CD4-positive, alpha-beta T cell (primary cell): ENCODE data around the gene TLR7. TPM values are rescaled to one million over a fixed set of nuclear protein-coding genes. Genes with fewer than 3 reads are reported as not detected.

Source experiments
- ATAC-seq: fragments of 200-7000 bp; cut with Tn5 transposase; one replicate; pipeline ENCODE4 v1.10.0; 2022; ENCODE audit warnings: mild to moderate bottlenecking; ENCODE audit not compliant: poor library complexity
- CTCF ChIA-PET: fragments of 350-600 bp; sonication (Branson Sonifier 250); formaldehyde crosslinking; loops from one replicate; lab custom pipeline; 2021; ENCODE audit warnings: antibody characterized with exemption, inconsistent platforms; lab: Charles Lee
- POLR2A ChIA-PET: fragments of 350-600 bp; sonication (Branson Sonifier 250); formaldehyde crosslinking; loops from one replicate; lab custom pipeline; 2021; ENCODE audit warnings: antibody characterized with exemption, inconsistent platforms; lab: Charles Lee
- DNase-seq, 14 experiments: peaks; one replicate each; pipeline ENCODE4 v3.0.0-alpha.2; 2013 to 2020; ENCODE audit warnings: mixed read lengths in 2 of 14
- H3K27ac ChIP-seq, 2 donors: one replicate each; pipeline versions ENCODE4 v1.5.1 to v1.7.0; 2013; ENCODE audit warnings: low read length in 2 of 2, low read depth in 1 of 2, mild to moderate bottlenecking in 1 of 2
- H3K27me3 ChIP-seq, 2 experiments: 1 replicate in 1 of 2; 2 replicates in 1 of 2; pipeline versions ENCODE4 v1.6.1 to v1.7.0; 2013; ENCODE audit warnings: low read length in 2 of 2, control low read depth in 1 of 2, mild to moderate bottlenecking in 1 of 2, moderate library complexity in 1 of 2; ENCODE audit not compliant: insufficient read depth in 2 of 2, control insufficient read depth in 1 of 2
- H3K36me3 ChIP-seq: one replicate; pipeline ENCODE4 v1.6.1; 2013; ENCODE audit warnings: low read length, control low read depth; ENCODE audit not compliant: insufficient read depth
- H3K4me1 ChIP-seq: one replicate; pipeline ENCODE4 v1.6.1; 2013; ENCODE audit warnings: low read length, control low read depth; ENCODE audit not compliant: insufficient read depth
- H3K4me3 ChIP-seq: one replicate; pipeline ENCODE4 v1.5.1; 2013; ENCODE audit warnings: mild to moderate bottlenecking, low read length, moderate library complexity
- H3K9me3 ChIP-seq, 2 experiments: 1 replicate in 1 of 2; 2 replicates in 1 of 2; pipeline versions ENCODE4 v1.6.1 to v1.7.0; 2013; ENCODE audit warnings: low read length in 2 of 2, mild to moderate bottlenecking in 2 of 2, control low read depth in 1 of 2, moderate library complexity in 1 of 2; ENCODE audit not compliant: control insufficient read depth in 1 of 2, insufficient read depth in 1 of 2
- H3K27ac Mint-ChIP-seq: one replicate; pipeline ENCODE4 v1.8.0; 2020; ENCODE audit warnings: mixed read lengths
- H3K27me3 Mint-ChIP-seq: one replicate; pipeline ENCODE4 v1.8.0; 2021; ENCODE audit warnings: mixed read lengths
- H3K36me3 Mint-ChIP-seq: one replicate; pipeline ENCODE4 v1.8.0; 2021; ENCODE audit warnings: low read depth, mixed read lengths
- H3K4me1 Mint-ChIP-seq: one replicate; pipeline ENCODE4 v1.8.0; 2021; ENCODE audit warnings: low read depth, mixed read lengths
- H3K4me3 Mint-ChIP-seq: one replicate; pipeline ENCODE4 v1.8.0; 2020; ENCODE audit warnings: mild to moderate bottlenecking, mixed read lengths
- H3K9me3 Mint-ChIP-seq: one replicate; pipeline ENCODE4 v1.8.0; 2020; ENCODE audit warnings: mixed read lengths
- CTCF ChIP-seq: fragments of 200-600 bp; IDR thresholded peaks from one replicate; pipeline ENCODE4 v1.8.0; 2022; ENCODE audit warnings: antibody characterized with exemption, mild to moderate bottlenecking
- intact Hi-C, 2 experiments: fragments of 100-400 bp; cut with DNase I in 1 of 2; cut with micrococcal nuclease in 1 of 2; formaldehyde crosslinking; loops; one replicate each; pipeline versions ENCODE4 v1.15.1 to v1.9.0; 2023 to 2025; cut with DNase I, micrococcal nuclease
- total RNA-seq, 174 experiments: library from RNA in 2 of 174; stranded (reverse) in 2 of 174; gene quantifications; one replicate each; pipeline ENCODE4 v1.2.3 and lab custom pipeline; 2021 to 2026

TLR7 gene
- total RNA-seq, 2 experiments from 2014 or later = 0.06 TPM; not detected in 1

GRCh38 chrX:12877386-12877785, 10.5 kb downstream of the TLR7 start:
- no peak overlapping the region for H3K27ac ChIP-seq
- no peaks in the 10 kb centered on the region for H3K27me3 ChIP-seq
- H3K36me3 ChIP-seq = no peaks in the 10 kb centered on the region
- Mint-ChIP-seq H3K27me3 (no peaks in the 10 kb centered on the region), H3K9me3 (no peaks in the 10 kb centered on the region), H3K4me1 (no peaks in the 10 kb centered on the region), H3K4me3 (no peak overlapping the region), H3K27ac (no peak overlapping the region), H3K36me3 (no peaks in the 10 kb centered on the region)
- DNase-seq (no peak), ATAC-seq (no peak)
- H3K4me1 ChIP-seq = no peaks in the 10 kb centered on the region
- ChIA-PET CTCF (no interaction called here), POLR2A (no interaction called here)
- no peaks in the 10 kb centered on the region for H3K9me3 ChIP-seq
- intact Hi-C loops = no loop called here
- TF ChIP-seq CTCF = no peak
- no peak overlapping the region for H3K4me3 ChIP-seq

- intact Hi-C loops = no loop called here
- Histone ChIP-seq H3K4me3 (no peak overlapping the region), H3K9me3 (no peaks in the 10 kb centered on the region), H3K27ac (no peak overlapping the region), H3K27me3 (no peaks in the 10 kb centered on the region), H3K36me3 (no peaks in the 10 kb centered on the region), H3K4me1 (no peaks in the 10 kb centered on the region)
- DNase-seq (no peak), ATAC-seq (no peak)
- Mint-ChIP-seq H3K4me3 (no peak overlapping the region), H3K27me3 (no peaks in the 10 kb centered on the region), H3K27ac (no peak overlapping the region), H3K4me1 (no peaks in the 10 kb centered on the region), H3K36me3 (no peaks in the 10 kb centered on the region), H3K9me3 (no peaks in the 10 kb centered on the region)
- no peak for TF ChIP-seq CTCF
- ChIA-PET POLR2A (no interaction called here), CTCF (no interaction called here)
Measured at GRCh38 chrX:12878536-12878935, 11.7 kb downstream of the TLR7 start.

GRCh38 chrX:12881914-12882313, 15.0 kb downstream of the TLR7 start:
- POLR2A ChIA-PET = no interaction called here
- H3K9me3 Mint-ChIP-seq = no peaks in the 10 kb centered on the region
- CTCF ChIA-PET = no interaction called here
- ATAC-seq = no peak
- Histone ChIP-seq H3K4me3 (no peak overlapping the region), H3K27me3 (no peaks in the 10 kb centered on the region), H3K4me1 (no peaks in the 10 kb centered on the region), H3K27ac (no peak overlapping the region), H3K36me3 (no peaks in the 10 kb centered on the region), H3K9me3 (no peaks in the 10 kb centered on the region)
- H3K4me3 Mint-ChIP-seq = no peak overlapping the region
- no peaks in the 10 kb centered on the region for H3K4me1 Mint-ChIP-seq
- intact Hi-C loops = no loop called here
- no peak for DNase-seq
- TF ChIP-seq CTCF = no peak
- H3K27me3 Mint-ChIP-seq = no peaks in the 10 kb centered on the region
- no peaks in the 10 kb centered on the region for H3K36me3 Mint-ChIP-seq
- no peak overlapping the region for H3K27ac Mint-ChIP-seq
